Stromal cell of bone marrow (primary cell): ENCODE data around the gene TMPRSS2.

Experiments used
- DNase-seq: peaks from one replicate; pipeline ENCODE4 v3.0.0-alpha.2; 2012; ENCODE audit warnings: low read depth

TMPRSS2 gene

DNA sequence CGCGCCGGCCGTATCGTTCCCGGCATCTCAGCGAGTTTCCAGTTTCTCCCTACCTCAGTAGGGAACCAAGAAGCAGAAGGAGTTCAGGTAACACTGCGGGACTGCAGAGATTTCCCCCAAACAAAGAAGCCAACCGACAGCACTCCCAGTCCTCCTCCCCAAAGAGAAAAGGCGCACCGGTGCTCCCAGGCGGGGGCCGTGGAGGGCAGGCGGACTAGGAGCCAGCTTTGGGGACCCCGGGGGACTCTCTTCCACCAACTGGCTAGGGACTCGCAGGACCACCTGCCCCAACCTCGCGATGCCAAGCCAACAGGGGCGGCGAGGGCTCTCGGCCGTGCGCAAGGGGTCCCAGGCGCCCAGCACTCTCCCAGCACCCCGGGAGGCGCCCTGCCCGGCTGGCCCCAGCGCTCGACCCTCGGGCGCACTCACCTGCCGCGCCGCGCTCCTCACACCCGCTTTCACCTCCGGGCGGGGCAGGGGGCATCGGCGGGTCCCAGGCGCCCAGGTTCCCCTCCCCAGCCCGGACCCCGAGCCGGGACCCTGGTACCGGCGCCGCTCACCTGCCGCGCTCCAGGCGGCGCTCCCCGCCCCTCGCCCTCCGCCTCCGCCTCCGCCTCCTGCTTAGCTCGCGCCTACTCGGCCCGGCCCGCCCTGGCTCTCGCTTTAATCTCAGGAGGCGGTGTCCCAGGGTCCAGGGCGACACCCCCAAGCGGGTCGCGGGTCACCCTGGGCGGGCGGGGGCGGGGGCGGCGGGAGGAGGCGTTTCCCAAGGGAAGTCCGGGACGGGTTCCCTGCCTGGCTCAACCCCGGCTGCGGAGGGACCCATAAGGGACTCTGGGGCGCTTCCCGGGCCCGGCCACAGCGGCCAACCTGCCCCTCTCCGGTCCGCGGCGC is at the start of gene TMPRSS2:
TMPRSS2 (minus strand) TSS at position 638 of the 894 bp plus-strand sequence. CDS start 10,025 bp downstream, outside the sequence.
- DNase-seq = no peak

DNA sequence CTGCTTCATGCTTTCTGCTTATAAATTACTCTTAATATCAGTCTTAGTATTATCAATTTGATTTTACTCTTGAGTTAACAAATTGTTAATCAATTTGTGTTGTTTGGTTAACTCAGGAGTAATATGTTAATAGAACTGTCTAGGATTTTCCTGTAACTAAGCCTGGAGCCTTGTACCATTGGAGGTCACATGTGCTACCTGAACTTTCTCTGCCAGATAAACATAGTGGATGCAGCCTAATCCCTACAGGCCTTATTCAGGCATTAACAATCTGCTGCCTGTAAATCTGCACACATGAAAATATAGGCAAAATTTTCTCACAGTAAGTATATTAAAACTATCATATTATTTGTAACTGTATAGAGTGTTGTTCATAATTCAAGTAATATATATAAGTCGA is 47.1 kb upstream of the TMPRSS2 start:
- no peak for DNase-seq

DNA sequence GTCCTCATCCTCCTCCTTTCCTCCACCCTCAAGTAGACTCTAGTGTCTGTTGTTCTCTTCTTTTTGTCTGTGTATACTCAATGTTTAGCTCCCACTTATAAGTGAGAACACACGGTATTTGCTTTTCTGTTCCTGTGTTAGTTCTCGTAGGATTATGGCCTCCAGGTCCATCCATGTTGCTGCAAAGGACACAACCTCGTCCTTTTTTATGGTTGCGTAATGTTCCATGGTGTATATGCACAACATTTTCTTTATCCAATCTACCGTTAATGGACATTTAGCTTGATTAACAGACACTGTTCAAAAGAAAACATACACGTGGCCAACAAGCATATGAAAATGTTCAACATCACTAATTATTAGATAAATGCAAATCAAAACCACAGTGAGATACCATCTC is 44.3 kb upstream of the TMPRSS2 start:
- no peak for DNase-seq

GRCh38 chr21:41548781-41549180 is 40.8 kb upstream of the TMPRSS2 start:
- DNase-seq = no peak

GRCh38 chr21:41547111-41547510 is 39.2 kb upstream of the TMPRSS2 start:
- DNase-seq = no peak

- no peak for DNase-seq
Measured at GRCh38 chr21:41545500-41546359, 37.8 kb upstream of the TMPRSS2 start.

GRCh38 chr21:41542727-41543126 is 34.8 kb upstream of the TMPRSS2 start:
- no peak for DNase-seq

DNA sequence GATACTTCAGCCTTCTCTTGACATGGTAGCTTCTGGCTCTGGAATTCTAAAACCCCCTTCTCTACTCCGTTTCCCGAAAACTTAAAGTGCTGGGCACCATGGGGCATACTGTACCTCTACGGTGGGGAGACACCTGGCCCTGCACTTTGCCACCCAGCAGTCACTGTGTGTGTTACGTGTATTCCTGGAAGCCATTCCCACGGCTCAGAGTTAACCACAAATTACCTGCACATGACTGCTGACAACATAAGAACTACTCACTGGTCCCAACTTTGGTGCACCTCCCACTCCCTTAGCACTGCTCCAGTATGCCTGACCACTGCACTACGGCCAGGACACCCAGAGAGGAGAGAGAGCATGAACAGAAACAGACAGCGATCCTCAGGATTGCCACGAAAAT is 29.4 kb upstream of the TMPRSS2 start:
- DNase-seq = no peak

DNA sequence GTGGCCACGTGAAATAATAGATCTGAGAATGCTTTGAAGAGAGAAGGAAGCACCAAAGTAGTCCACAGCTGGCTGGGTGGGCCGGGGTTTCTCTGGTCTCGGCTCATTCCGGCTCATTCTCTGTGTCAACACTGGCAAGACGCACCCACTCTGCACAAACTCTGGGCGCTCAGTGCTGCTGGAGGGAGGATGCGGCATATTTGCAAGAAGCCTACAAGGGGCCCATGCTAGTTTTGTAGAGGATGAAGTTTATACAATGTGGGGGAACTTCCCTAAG is 28.8 kb upstream of the TMPRSS2 start:
- no peak for DNase-seq

- no peak for DNase-seq
Measured at GRCh38 chr21:41536076-41536826, 28.3 kb upstream of the TMPRSS2 start.

DNA sequence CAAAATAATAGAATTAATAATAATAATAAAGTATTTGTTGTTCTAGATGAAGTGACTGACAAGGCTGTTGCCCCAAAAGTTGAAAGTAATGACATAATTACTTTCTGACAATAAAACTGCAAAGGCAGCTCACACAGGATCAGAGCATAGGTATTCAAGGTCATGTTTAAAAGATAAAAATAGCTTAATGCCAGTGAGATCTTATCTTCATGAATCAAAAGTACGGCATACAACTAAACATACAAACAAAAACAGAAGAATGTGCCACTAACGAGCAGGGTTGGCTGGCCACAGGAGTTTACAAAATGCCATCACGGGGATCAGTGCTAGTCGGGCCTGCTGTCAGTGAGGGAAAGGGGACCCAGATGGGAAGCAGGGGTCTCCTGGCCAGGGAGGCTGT is 22.4 kb upstream of the TMPRSS2 start:
- DNase-seq = no peak

DNA sequence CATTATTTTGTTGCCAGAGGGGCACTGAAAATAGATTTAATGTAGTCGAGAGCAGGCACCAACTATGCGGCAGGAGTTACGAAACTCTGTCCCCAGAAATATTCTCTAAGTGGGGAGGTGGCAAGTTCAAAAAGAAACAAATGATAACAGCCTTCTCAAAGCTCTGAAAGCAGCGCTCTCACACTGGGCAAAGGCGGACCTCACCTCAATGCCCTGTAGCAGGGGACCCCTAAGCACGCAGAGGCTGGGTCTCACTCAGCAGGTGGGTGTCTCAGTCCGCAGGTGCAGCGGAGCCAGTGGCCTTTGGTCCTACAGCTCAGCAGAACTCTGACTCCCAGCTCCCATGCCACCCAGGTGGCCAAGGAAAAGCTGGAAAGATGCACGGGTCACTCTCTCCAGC is 21.8 kb upstream of the TMPRSS2 start:
- no peak for DNase-seq

GRCh38 chr21:41526478-41527087 is 18.6 kb upstream of the TMPRSS2 start:
- DNase-seq = no peak

GRCh38 chr21:41523175-41523574 is 15.2 kb upstream of the TMPRSS2 start:
- DNase-seq = no peak

GRCh38 chr21:41521489-41522027 is 13.6 kb upstream of the TMPRSS2 start:
- no peak for DNase-seq

GRCh38 chr21:41520560-41521442 is 12.8 kb upstream of the TMPRSS2 start:
- DNase-seq = no peak

GRCh38 chr21:41519806-41520559 is 12.0 kb upstream of the TMPRSS2 start:
- DNase-seq = no peak

- DNase-seq = no peak
Measured at GRCh38 chr21:41518757-41519156, 10.8 kb upstream of the TMPRSS2 start.

DNA sequence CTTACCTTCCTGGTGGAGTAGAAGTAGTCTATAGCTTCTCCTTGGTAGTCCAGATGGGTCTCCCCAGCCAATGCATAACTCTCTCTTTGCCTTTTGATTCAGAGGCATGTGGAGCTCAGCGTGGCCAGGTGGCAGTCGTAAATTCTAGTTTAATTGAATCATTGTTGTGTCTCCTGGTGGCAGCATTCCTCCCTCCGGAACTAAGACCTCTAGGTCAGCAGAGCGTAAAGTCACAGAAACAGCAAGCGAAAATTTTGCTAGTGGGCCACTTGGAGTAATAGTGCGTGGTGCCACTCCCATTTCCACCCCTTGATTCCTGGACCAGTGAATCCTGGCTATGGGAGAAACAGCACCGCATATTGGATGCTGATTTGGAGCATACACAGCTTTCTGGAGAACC is 3.9 kb upstream of the TMPRSS2 start:
- DNase-seq = no peak

- no peak for DNase-seq
Measured at GRCh38 chr21:41510500-41510899, 2.5 kb upstream of the TMPRSS2 start.
